Activated CD8-positive, alpha-beta memory T cell treated with anti-CD3 and anti-CD28 coated beads for 36 hours (primary cell): ENCODE results near the gene LMTK3. TPM values are rescaled to one million over a fixed set of nuclear protein-coding genes. Genes with fewer than 3 reads are reported as not detected.
"Not testable (repeated sequence)": the region's sequence is repeated elsewhere in the genome, so short reads cannot be mapped to it uniquely, and the experiment has no call there.

Experiments used
- CTCF ChIA-PET: fragments of 350-600 bp; sonication (Branson Sonifier 250); formaldehyde crosslinking; loops from one replicate; lab custom pipeline; 2021; ENCODE audit warnings: antibody characterized with exemption; lab: Charles Lee
- POLR2A ChIA-PET: fragments of 350-600 bp; sonication (Branson Sonifier 250); formaldehyde crosslinking; loops from one replicate; lab custom pipeline; 2021; ENCODE audit warnings: antibody characterized with exemption; lab: Charles Lee
- total RNA-seq, 2 experiments: library from RNA; stranded (reverse); gene quantifications; one replicate each; pipeline ENCODE4 v1.2.3, GENCODE V29; 2021

Gene LMTK3
- total RNA-seq, 2 experiments from 2014 or later = 3.0 to 3.8 TPM

GRCh38 chr19:48541813-48542212 is 30.2 kb upstream of the LMTK3 start:
- CTCF ChIA-PET = interaction anchor here (1.0 kb wide), 1 partner anchor 47 kb away, joined by 3 read pairs; no protein-coding TSS in a partner anchor

DNA sequence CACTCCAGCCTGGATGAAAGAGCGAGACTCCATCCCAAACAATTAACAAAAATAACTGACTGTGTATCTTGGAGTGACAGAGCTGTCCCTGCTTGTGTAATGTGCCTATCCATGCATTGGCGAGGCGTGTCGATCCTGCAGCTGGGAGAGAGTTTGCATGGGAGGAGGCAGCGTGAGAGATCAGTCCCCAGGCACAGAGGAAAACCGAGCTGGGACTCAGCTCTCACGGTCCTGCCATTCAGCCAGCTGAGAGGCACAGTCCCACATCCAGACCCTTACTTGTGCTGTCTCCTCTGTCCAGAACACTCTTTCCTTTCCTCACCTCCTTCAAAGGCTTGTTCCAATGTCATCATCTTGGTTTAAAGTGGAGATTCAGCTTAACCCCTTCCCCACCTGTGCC is 28.5 kb upstream of the LMTK3 start:
- ChIA-PET POLR2A (no interaction called here), CTCF (interaction anchor here (0.6 kb wide), 1 partner anchor 345 kb away, joined by 4 read pairs; no protein-coding TSS in a partner anchor)

More at GRCh38 chr19:48541813-48542212, 30.2 kb upstream of the LMTK3 start:
- POLR2A ChIA-PET = no interaction called here

DNA sequence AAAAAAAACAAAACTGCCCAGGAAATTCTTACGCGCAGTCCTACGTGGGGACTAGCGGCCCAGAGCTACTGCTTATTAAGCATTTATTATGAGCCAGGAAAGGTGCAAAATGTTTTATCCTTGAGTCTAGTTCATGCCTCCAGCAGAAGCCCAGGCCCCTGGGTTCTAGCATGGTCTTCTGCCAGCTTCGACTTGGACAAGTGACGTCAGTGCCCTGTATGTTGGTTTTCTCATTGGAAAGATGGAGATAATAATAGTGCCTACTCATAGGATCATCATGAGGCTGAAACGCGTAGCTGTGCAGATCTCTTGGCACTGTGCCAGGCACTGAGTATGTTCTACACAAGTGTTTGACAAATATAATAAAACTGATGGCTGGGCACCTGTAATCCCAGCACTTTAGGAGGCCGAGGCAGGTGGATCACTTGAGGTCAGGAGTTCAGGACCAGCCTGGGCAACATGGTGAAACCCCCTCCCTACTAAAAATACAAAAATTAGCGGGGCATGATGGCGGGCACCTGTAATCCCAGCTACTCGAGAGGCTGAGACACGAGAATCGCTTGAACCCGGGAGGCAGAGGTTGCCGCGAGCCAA is 28.0 kb upstream of the LMTK3 start:
- CTCF ChIA-PET = interaction anchor here (0.6 kb wide), 1 partner anchor 69 kb away, joined by 3 read pairs; no protein-coding TSS in a partner anchor
- POLR2A ChIA-PET = interaction anchor here (0.6 kb wide), 1 partner anchor 120 kb away, joined by 7 read pairs; no protein-coding TSS in a partner anchor

- CTCF ChIA-PET = interaction anchor here (1.2 kb wide), 1 partner anchor 51 kb away, joined by 3 read pairs; no protein-coding TSS in a partner anchor
Observed at GRCh38 chr19:48538057-48538456, 26.4 kb upstream of the LMTK3 start.

GRCh38 chr19:48537541-48537940 is 25.9 kb upstream of the LMTK3 start:
- ChIA-PET POLR2A (no interaction called here), CTCF (interaction anchor here (1.2 kb wide), 1 partner anchor 51 kb away, joined by 3 read pairs; no protein-coding TSS in a partner anchor)

More at GRCh38 chr19:48538057-48538456, 26.4 kb upstream of the LMTK3 start:
- POLR2A ChIA-PET = not testable (repeated sequence)

DNA sequence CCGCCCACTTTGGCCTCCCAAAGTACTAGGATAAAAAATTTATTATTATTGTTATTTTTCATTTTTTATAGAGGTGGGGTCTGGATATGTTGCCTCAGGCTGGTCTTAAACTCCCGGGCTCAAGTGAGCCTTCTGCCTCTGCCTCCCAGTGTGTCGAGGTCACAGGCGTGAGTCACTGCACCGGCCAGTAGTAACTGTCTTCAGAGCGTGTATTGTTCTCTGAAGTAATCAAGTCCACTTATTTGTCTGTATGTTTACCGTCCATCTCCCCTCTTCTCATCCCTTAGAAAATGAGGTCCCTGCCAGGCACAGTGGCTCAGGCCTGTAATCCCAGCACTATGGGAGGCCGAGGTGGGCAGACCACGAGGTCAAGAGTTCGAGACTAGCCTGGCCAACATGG is 22.1 kb upstream of the LMTK3 start:
- ChIA-PET CTCF (no interaction called here), POLR2A (no interaction called here)

DNA sequence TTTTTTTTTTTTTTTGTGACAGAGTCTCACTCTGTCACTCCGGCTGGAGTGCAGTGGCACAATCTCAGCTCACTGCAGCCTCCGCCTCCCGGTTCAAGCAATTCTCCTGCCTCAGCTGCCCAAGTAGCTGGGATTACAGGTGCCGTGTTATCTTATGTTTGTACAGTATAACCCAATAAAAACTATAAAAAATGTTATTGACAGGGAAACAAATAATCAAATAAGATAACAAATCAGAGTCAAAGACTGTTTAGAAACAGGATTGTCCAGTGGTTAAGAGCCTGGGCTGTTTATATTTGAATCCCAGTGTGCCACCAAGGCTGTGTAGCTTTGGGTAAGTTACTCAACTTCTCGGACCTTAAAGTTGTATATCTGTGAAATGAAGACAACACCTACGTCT is 19.1 kb upstream of the LMTK3 start:
- ChIA-PET CTCF (interaction anchor here (1.0 kb wide), 1 partner anchor 25 kb away, joined by 3 read pairs; no protein-coding TSS in a partner anchor), POLR2A (no interaction called here)

GRCh38 chr19:48530066-48530720 is 18.6 kb upstream of the LMTK3 start:
- POLR2A ChIA-PET = no interaction called here
- CTCF ChIA-PET = interaction anchor here (1.0 kb wide), 1 partner anchor 24 kb away, joined by 3 read pairs; no protein-coding TSS in a partner anchor

DNA sequence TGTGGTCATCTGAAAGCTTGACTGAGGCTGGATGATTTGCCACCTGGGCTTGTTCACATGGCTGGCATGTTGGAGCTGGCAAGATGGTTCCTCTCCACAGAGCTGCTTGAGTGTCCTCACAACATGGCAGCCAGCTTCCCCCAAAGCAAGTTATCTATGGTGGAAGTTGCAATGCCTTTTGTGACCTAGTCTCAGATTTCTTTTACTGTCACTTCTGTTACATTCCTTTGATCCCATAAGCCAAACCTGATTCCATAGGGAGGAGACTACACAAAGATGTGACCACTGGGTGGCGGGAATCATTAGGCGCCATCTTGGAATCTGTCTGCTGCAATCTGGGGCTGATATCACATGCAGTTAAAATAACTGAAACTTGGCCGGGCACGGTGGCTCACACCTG is 17.5 kb upstream of the LMTK3 start:
- ChIA-PET POLR2A (no interaction called here), CTCF (interaction anchor here (0.9 to 1.1 kb wide), 2 partner anchors 24 to 39 kb away, joined by 4 to 5 read pairs; no protein-coding TSS in a partner anchor)

DNA sequence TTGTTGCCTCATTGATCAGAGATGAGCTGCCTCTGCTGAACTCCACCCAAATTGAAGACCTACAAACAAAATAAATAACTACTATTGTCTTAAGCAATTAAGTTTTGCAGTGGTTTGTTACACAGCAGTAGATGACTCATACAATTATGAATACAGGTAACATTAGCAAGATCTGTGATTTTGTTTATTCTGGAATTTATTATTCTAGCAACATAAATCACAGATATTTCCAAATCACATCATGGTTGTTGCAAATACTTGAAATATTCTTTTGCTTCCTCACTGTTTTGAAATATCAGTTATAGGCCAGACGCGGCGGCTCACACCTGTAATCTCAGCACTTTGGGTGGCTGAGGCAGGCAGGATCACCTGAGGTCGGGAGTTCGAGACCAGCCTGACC is 13.1 kb upstream of the LMTK3 start:
- POLR2A ChIA-PET = no interaction called here
- CTCF ChIA-PET = no interaction called here

- POLR2A ChIA-PET = no interaction called here
- CTCF ChIA-PET = interaction anchor here (1.3 kb wide), 1 partner anchor 26 kb away, joined by 3 read pairs; no protein-coding TSS in a partner anchor
Observed at GRCh38 chr19:48524221-48524620, 12.6 kb upstream of the LMTK3 start.

GRCh38 chr19:48520134-48520533 is 8.5 kb upstream of the LMTK3 start:
- POLR2A ChIA-PET = no interaction called here

GRCh38 chr19:48519426-48519825 is 7.8 kb upstream of the LMTK3 start:
- POLR2A ChIA-PET, CTCF ChIA-PET: not testable (repeated sequence)

More at GRCh38 chr19:48520134-48520533, 8.5 kb upstream of the LMTK3 start:
- CTCF ChIA-PET = interaction anchor here (0.6 to 0.9 kb wide), 3 partner anchors 17 to 228 kb away, joined by 3 to 4 read pairs (median 3); no protein-coding TSS in a partner anchor

GRCh38 chr19:48518207-48518606 is 6.6 kb upstream of the LMTK3 start:
- ChIA-PET CTCF (interaction anchor here (0.7 kb wide), 1 partner anchor 61 kb away, joined by 3 read pairs; no protein-coding TSS in a partner anchor), POLR2A (no interaction called here)

DNA sequence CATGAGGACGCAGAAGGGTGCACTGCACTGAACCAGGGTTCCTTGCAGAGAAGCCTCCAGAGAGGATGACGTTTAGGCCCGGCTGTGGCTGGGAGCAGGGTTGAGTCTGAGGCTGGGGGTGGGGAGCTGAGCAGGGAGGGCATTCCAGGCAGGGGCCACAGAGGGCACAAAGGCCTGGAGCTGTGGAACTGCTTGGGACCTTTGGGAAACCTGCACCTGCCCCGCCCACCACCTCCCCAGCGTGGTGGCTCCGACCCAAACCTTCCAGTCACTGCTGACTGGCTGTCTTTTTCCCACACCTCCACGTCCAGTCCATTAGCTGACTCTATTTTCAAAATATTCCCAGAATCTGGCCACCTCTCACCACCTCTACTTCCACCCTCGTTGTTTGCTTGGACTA is 4.9 kb upstream of the LMTK3 start:
- CTCF ChIA-PET = interaction anchor here (0.8 to 1.6 kb wide), 2 partner anchors 9 to 72 kb away, joined by 3 read pairs; no protein-coding TSS in a partner anchor
- POLR2A ChIA-PET = no interaction called here

DNA sequence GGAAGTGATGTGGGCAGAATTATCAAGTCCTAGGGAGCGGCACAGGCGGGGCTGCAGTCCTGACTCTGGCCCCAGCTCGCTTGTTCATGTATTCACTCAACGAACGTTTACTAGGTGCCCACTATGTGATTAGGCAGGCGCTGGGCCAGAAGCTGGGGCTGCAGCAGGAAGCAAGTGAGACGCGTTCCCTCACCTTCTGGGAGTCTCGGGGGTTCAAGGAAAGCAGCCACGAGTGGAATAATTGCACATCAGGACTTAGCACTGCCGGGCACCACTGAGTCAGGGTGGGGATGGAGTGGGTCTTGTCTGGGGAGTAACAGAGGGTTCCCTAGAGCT is 2.5 kb upstream of the LMTK3 start:
- ChIA-PET CTCF (interaction anchor here (0.7 to 1.7 kb wide), 6 partner anchors 12 to 123 kb away, joined by 3 to 6 read pairs (median 4); partner anchors contain the start of gene KDELR1), POLR2A (interaction anchor here (0.7 to 0.9 kb wide), 2 partner anchors 59 to 71 kb away, joined by 3 read pairs; no protein-coding TSS in a partner anchor)

DNA sequence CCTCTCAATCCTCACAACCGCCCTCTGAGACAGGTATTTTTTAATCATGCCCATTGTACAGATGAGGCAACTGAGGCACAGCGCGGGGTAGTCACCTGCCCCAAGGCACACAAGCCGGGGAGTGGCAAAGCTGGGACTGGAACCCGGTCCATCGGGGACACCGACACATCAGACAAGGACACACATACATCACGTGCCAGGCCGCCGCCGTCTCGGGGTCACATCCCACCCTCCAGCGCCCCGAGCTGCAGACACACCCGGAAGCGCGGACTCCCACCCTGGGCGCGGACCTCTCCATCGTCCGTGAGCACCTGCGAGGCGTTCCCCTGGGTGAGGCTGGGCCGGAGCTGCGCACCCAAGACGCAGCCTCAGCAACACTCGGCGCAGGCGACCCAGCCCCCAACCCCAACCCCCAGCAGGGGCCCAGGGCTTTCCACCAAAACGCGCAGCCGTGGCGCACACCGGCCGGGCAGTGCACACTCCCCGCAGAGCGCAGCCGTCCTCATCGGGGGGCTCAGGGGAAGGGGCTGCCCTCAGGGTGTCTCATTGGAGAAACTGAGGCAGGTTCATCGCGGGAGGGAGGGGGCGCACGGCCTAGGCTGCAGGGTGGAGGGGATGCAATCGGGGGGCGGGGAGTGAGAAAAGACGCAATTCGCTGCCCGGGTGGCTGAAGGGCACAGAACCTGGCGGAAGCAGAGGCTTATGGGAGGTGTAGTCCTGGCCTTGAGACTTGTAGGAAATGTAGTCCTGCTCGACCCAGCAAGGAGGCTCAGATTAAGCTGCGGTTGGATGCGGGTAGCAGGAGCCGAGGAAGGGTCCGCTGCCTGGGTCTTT is 1.9 kb upstream of the LMTK3 start:
- ChIA-PET POLR2A (interaction anchor here (0.6 to 0.9 kb wide), 3 partner anchors 10 to 72 kb away, joined by 3 read pairs; no protein-coding TSS in a partner anchor), CTCF (interaction anchor here (0.7 to 1.7 kb wide), 6 partner anchors 11 to 122 kb away, joined by 3 to 5 read pairs (median 3); partner anchors contain the start of gene KDELR1)

DNA sequence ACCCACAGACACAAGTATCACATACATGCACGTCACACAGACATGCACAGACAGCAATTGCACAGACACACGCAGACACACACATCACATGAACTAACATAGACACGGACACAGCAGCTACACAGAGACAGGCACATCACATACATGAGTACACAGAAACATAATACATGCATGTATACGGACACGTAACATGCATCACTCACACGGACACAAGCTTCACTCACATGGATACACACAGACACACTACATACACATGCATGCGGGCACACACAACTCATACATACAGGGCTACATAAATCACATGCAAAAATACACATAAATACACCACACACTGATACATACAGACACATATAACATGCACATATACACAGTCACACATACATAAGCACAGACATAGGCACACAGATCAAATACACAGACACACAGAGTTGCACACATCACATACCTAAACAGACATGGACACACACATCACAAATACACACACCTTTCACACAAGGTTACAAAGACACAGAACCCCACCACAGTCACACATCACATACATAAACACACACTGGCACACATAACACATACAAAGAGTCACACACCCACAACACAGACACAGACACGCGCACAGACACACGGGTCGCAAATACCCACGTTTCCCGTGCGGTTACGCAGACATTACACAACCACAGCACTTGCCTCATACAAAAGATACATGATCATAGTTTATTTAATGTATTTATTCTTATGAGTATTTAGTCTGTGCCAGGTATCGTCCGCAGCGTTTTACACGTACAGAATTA is 1.1 kb upstream of the LMTK3 start:
- ChIA-PET POLR2A (no interaction called here), CTCF (interaction anchor here (1.0 kb wide), 1 partner anchor 77 kb away, joined by 3 read pairs; no protein-coding TSS in a partner anchor)
